Measurements from ENCODE around the gene EBP.
"Not testable (repeated sequence)": the region's sequence is repeated elsewhere in the genome, so short reads cannot be mapped to it uniquely, and the experiment has no call there.

Gene EBP

DNA sequence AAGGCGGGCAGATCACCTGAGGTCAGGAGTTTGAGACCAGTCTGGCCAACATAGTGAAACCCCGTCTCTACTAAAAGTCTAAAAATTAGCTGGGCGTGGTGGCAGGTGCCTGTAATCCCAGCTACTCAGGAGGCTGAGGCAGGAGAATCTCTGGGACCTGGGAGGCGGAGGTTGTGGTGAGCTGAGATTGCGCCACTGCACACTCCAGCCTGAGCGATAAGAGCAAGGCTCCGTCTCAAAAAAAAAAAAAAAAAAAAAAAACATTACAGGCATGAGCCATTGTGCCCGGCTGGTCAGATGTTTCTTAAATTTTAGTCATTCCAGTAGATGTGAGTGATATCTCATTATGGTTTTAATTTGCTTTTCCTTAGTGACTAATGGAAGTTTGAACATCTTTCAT is 4.2 kb downstream of the EBP start:
- DNase-seq (ENCODE audit: low read depth), result not testable (repeated sequence)

DNA sequence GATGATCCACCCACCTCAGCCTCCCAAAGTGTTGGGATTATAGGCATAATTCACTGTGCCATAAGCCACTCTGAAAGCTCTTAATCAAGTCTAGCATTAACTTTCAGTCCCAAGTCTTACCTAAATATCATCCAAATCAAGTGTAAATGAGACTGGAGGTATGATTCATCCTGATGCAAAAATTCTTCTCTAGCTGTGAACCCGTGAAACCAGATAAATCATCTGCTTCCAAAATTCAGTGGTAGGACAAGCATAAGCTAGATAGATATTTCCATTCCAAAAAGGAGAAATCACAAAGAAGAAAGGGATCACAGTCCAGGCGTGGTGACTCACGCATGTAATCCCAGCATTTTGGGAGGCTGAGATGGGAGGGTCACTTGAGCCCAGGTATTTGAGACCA is 9.1 kb downstream of the EBP start:
- DNase-seq (ENCODE audit: low read depth), result no peak

DNA sequence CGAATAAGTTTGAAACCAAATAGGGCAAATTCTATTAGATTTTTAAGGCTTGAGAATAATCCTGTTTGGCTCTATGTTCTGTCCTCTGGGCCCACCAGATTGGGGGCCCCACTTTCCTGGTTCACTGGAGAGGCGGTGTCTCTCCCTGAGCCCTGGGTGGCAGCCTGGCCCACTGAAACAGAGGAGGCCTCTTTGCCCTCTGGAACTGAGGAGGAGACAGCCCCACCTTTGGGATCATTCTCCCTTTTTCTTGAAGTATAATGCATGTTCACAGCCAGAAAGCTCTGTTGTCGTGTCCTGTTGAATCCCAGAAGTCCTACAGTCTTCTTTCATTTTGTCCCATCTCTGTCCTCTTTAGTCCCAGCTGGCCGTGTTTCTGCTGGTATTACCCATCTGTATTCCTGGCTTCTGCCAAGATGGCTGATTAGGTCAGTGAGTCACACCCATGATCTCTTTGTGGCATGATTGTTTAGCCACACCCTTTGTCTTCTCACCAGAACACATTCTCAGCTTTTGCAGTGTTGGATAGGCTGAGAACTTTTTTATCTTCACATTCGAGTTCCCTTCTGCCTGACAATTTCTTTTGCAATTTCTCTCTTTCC is 9.9 kb downstream of the EBP start:
- no peak for DNase-seq (ENCODE audit: low read depth)

DNA sequence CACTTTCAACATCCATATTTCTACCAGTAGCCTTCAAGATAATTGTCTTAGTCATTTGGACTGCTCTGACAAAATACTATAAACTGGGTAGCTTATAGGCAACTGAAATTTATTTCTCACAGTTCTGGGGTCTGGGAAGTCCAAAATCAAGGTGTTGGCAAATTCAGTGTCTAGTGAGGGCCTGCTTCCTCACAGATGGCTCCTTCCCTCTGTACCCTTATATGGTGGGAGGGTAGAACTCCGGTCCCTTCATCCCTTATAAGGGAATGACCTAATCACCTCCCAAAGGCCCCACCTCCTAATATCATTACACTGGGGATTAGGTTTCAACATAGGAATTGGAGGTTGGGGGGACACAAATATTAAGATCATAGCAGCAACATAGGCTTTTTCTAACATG is 10.6 kb downstream of the EBP start:
- DNase-seq (ENCODE audit: low read depth), result no peak

DNA sequence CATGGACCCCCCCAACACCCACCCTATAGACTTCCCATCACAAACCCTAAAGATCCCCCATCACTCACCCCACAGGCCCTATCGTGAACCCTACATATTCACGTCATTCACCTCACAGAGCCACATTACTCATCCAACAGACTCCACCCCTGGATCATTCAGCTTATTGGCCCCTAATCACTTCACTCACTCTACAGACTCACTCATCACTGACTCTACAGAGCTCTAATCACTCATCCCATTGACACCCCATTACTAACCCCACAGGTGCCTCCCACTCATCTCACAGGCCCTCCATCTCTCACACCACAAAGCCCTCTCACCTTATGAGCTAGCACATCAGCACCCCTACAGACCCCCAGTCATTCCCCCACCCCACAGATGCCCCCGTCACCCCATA is 11.6 kb downstream of the EBP start:
- no peak for DNase-seq (ENCODE audit: low read depth)

DNA sequence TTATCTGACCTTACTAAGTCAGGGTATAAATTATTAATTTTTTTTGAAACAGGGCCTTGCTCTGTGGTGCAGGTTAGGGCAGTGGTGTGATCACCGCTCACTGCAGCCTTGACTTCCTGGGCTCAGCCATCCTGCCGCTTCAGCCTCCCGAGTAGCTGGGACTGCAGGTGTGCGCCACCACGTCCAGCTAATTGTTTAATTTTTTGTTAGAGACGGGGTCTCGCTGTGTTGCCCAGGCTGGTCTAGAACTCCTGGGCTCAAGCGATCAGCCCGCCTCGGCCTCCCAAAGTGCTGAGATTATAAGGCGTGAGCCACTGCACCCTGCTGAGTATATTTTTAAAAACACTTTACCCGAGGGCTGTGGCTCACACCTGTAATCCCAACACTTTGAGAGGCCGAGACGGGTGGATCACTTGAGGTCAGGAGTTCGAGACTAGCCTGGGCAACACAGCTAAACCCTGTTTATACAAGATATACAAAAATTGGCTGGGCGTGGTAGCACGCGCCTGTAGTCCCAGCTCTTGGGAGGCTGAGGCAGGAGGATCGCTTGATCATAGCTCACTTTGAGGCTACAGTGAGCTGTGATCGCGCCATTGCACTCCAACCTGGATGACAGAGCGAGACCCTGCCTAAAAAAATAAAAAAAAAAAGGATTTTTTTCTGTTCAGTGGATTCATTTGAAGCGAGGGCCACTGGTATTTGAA is 17.2 kb downstream of the EBP start:
- DNase-seq (ENCODE audit: low read depth), result no peak

DNA sequence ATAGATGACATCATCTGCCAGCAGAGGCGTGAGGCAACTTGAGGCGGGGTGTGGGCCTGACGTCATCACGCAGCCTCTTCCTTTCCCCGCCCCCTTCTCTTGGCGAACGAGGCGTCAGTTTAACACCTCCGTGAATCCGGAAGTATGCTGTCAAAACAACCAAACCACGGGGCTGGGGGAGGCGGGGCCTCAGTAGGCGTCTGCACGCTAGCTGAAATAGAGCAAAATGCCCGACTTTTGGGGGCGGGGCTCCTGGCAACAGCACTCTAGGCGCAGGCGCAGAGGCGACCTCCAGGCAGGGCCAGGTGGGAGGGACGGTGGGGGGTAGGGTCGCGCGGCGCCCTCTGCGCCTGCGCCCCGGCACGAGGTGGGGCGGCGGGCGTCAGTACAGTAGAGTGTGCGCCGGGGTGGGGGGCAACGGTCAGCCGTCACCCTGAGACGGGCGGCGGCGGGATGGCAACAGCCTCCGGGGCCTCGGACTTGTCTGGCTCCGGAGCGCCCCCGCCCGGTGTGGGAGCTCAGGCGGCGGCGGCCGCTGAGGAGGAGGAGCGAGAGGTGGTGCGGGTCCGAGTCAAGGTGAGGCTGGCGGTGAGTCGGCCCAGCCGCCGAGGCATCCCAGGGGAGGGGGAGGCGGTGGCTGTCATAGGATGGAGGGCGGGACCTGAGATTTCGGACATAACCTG is 17.9 kb downstream of the EBP start, which contains the start of gene TBC1D25:
Gene TBC1D25, plus strand, starts transcription at position 370 of the 683 bp plus-strand sequence. Its CDS starts 84 bp downstream, at position 454.
- peak; percentile 88 for DNase-seq (ENCODE audit: low read depth)

DNA sequence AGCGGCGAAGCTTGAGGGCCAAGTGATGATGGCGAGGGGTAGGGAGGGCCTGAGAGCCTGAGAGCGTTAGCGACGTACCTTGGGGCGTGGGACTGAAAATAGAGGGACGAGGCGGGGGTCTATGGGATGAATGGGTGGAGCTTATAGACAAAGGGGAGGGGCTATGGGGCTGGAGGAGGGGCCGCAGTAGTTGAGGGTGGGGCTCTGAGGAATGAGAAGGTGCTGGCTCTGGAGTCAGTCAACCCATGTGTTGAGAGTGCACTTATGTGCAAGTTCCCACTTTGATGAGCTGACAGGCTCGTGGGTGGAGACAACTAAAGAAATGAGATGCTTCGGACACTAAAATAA is 18.4 kb downstream of the EBP start:
- DNase-seq (ENCODE audit: low read depth), result no peak

DNA sequence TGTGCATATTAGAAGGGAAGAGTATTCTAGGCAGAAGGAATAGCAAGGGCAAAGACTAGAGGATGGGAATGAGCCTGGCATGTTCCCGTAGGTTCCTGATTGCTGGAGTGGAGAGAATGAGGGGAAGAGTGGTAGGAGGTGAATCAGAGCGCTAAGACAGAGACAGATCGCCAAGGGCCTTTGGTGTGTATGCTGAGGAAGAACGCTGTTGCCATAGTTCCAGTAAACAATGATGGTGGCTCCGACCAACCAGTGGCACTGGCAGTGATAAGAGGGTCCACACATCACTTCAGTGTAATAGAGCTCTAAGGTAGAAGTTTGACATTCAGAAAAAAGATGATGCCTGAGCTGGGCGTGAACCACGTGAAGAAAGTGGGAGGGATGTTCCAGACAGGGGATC is 18.9 kb downstream of the EBP start:
- DNase-seq (ENCODE audit: low read depth), result no peak

DNA sequence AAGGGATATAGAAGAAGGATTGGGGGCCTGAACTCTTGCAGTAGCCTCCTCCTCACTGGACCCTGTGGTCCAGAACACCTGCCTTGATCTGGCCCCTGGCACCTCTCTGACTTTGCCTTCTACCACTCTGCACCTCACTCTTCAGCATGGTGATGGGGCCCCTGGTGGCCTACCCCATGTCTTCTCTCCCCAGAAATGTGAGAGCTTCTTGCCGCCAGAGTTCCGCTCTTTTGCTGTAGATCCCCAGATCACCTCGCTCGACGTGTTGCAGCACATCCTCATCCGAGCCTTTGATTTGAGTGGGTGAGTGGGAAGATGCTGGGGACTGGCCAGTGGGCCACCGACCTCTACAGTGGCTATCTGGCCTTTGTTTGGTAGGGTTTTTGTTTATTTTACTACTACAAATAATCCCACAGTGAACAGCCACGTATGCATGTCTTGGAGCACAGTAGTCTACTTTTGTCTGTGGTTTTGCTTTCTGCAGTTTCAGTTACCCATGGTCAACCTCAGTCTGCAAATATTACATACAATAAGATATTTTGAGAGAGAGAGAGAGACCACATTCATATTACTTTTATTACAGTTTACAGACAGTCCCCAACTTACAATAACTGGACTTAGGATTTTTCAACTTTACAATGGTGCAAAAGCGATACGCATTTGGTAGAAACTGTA is 19.7 kb downstream of the EBP start:
- DNase-seq (ENCODE audit: low read depth), result no peak

DNA sequence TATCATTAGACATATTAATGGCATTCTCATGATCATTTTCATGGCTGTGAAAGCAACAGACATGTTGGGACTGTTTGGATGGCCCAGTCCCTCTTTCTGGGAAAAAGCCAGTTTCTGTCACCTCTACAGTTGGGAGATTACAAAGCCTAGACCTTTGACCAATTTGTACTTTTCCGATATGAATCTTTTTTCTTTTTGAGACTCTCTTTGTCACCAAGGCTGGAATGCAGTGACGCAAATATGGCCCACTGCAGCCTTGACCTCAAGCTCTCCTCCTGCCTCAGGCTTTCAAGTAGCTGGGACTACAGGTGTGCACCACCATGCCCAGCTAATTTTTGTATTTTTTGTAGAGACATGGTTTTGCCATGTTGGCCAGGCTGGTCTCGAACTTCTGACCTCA is 27.3 kb downstream of the EBP start:
- DNase-seq (ENCODE audit: low read depth), result no peak

DNA sequence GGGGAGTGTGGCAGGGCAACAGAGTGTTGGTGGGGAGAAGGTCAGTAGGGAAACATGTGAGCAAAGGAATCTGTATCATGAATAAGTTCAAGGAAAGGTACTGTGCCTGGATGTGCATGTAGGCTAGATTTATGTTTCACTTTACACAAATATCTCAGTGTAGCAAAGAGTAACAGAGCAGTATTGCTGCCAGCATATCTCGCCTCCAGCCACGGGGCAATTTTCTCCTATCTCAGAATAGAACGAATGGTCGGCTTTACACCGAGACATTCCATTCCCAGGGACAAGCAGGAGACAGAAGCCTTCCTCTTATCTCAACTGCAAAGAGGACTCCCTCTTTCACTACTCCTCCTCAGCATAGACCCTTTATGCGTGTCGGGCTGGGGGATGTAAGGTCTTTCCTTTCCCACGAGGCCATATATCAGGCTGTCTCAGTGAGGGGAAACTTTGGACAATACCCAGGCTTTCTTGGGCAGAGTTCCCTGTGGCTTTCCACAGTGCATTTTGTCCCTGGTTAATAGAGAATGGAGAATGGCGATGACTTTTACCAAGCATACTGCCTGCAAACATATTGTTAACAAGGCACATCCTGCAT is 34.2 kb downstream of the EBP start:
- not testable (repeated sequence) for DNase-seq (ENCODE audit: low read depth)

DNA sequence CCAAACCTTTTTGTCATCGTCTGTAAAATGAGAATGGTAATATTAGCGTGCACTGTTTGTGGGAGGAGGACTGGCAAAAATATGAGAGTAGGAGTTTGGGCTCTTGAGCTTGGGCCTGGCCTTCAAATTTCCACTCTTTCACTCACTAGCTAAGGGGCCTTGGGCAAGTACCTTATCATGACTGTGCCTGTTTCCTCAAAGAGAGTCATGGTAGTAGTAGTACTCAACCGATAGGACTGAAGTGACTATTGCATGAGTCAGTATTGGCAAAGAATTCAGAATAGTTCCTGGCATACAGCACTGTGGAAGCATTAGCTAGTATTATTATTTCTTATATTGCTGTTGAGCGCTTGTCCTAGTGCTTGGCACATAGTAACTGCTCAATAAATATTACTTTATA is 36.7 kb downstream of the EBP start:
- no peak for DNase-seq (ENCODE audit: low read depth)

DNA sequence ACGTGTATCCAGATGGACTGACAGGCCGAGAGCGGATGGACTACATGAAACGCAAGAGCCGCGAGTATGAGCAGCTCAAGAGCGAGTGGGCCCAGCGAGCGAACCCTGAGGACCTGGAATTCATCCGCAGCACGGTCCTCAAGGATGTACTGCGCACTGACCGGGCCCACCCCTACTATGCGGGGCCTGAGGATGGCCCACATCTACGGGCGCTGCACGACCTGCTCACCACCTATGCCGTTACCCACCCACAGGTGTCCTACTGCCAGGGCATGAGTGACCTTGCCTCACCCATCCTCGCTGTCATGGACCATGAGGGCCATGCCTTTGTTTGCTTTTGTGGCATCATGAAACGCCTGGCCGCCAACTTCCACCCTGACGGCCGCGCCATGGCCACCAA is 38.0 kb downstream of the EBP start:
- DNase-seq (ENCODE audit: low read depth), result no peak

DNA sequence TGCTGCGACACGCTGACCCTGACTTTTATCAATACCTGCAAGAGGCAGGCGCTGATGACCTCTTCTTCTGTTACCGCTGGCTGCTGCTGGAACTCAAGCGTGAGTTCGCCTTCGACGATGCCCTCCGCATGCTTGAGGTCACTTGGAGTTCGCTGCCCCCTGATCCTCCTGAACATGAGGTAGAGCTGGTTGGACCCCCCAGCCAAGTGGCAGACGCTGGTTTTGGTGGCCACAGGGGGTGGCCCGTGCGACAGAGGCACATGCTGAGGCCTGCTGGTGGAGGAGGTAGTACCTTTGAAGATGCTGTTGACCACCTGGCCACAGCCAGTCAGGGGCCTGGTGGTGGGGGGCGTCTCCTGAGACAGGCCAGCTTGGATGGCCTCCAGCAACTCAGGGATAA is 38.4 kb downstream of the EBP start:
- DNase-seq (ENCODE audit: low read depth), result no peak

DNA sequence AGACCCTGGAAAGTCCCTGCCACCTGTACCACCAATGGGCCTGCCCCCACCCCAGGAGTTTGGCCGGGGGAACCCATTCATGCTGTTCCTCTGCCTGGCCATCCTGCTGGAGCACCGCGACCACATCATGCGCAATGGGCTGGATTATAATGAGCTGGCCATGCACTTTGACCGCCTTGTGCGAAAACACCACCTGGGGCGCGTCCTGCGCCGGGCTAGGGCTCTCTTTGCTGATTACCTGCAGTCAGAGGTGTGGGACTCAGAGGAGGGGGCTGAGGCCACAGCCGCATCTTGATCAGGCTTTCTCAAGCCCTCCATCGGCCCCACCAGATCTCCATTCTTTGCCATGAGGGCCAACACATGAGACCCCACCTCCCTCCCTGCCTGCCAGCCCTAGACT is 39.1 kb downstream of the EBP start:
- DNase-seq (ENCODE audit: low read depth), result no peak

DNA sequence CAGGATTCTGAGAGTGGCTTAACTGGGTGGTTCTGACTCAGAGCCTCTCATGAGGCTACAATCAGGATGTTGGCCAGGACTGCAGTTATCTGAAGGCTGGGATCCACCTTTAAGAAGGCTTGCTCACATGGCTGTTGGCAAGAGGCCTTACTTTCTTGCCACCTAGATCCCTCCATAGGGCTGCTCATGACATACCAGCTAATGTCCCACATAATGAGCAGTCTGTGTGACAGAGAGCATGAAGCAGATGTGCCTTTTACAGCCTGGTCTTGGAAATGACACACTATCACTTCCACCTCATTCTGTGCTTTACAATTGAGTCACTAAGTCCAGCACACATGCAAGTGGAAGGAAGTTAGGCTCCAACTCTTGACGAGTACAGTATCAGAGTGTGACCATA is 48.4 kb downstream of the EBP start:
- DNase-seq (ENCODE audit: low read depth), result no peak

DNA sequence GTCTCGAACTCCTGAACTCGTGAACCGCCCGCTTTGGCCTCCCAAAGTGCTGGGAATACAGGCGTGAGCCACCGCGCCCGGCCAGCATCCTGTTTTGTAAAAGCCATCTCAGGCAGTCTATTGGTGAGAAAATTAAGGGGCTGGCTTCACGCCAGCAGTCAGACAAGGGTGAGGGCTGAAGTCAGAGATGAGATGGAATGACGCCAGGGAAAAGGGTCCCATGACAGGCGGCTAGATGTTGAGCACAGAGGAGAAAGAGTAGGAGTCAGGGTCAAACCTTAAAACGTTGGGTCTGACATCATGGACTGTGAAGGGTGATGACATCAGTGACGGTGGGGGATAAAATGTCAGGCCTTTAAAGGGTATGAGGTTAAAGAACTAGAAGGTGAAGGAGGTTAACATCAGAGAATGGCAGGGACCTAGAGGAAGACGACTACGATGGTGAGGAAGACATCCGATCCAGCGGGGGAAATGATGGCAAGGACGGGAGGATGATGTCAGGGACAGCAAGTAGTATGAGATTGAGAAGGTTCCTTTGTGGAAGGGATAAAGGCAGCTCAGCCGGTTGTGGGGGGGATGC is 52.2 kb downstream of the EBP start:
- DNase-seq (ENCODE audit: low read depth), result no peak

DNA sequence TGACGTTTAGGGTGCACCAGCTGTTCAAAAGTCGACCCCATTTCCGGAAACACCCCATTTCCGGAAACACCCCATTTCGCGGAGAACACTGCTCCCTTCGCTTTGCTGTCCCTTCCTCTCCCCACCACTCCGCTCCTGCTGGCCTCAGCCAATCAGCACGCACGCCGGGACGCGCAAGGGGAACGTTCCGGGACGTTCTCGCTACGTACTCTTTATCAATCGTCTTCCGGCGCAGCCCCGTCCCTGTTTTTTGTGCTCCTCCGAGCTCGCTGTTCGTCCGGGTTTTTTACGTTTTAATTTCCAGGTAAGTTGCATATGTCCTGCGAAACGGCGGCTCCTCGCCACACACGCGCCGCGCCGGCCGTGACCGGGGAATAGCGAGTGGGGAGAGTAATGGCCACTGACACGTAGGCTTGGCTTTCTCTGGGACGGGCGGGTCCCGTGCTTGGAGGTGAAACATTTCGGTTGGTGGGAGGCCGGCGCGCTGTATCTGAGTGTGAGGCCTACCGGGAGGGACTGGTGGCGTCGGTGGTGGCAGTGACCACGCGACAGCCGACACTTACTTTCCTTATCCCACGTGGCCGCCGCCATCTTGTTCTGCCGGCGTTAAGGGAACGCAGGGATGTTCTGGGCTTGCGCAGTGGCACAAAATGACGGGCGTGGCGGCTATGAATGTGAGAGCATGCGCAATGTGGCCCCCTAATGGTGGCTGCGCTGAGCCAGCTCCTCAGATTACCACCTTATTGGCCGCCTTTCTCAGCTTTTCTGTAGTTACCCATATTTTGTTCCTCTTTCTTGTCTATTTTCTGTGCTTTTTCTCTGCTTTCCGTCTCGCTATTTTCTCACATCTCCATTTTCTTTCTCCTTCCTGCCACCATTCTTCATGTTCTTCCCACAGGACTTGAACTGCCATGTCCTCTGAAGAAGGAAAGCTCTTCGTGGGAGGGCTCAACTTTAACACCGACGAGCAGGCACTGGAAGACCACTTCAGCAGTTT is 53.0 kb downstream of the EBP start, which contains the start of gene RBM3:
Gene RBM3, plus strand, starts transcription at position 215 of the 997 bp plus-strand sequence. Its CDS starts 697 bp downstream, at position 912.
- peak; percentile 73 for DNase-seq (ENCODE audit: low read depth)

DNA sequence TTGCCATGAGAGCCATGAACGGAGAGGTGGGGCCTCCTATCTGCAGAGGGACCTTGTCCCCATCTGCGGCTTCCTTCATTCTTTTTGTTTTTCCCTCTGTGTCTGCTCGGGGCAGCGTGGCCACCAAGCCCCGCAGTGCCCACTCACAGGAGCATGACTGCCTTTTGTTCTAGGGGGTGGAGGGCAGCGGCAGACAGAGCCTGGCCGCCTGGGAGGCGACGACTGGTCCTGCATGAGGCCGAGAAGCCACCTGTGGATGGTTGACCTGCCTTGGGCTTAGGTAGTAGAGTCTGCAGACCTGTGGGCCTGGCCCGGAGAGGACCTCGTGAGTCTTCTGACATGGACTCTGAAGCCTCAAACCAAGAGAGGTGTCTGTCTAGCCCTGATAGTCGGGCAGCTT is 54.0 kb downstream of the EBP start:
- DNase-seq (ENCODE audit: low read depth), result no peak

DNA sequence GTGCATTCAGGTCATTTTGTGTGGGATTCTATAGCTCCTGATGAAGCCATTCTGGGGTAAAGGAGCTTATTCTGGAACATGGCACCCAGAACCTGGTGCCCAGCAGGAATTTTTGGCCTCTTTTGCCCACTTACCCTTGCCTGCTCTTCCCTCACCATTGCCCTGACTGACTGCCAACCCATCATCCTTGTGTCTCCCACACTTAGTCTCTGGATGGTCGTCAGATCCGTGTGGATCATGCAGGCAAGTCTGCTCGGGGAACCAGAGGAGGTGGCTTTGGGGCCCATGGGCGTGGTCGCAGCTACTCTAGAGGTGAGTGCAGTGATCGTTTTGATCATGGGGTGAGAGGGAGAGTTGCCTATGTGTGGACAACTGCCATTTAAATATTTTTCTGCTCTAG is 54.5 kb downstream of the EBP start:
- DNase-seq (ENCODE audit: low read depth), result no peak
